ENCODE results near the gene P2RX7. TPM values are rescaled to one million over a fixed set of nuclear protein-coding genes. Genes with fewer than 3 reads are reported as not detected.

Gene P2RX7
- total RNA-seq, 1 donor from 2014 or later, result 0.40 TPM

GRCh38 chr12:121188227-121188626 is 55.6 kb downstream of the P2RX7 start:
- no peak for TF ChIP-seq CTCF (IDR thresholded peaks at IDR 0.05; ENCODE audit: unreplicated experiment)
- H3K4me3 Mint-ChIP-seq, result no peak overlapping the region
- H3K4me1 Mint-ChIP-seq, result no peaks in the 10 kb centered on the region
- peaks cover 7% of the 10 kb centered on the region for H3K9me3 Mint-ChIP-seq
- H3K27me3 Mint-ChIP-seq (ENCODE audit: low read depth), result no peaks in the 10 kb centered on the region
- no peaks in the 10 kb centered on the region for H3K36me3 Mint-ChIP-seq
- no peak overlapping the region for H3K27ac Mint-ChIP-seq
- no peak for DNase-seq (ENCODE audit: low spot score in 2 of 2, unreplicated experiment in 2 of 2)

- Mint-ChIP-seq H3K27me3 (ENCODE audit: low read depth) (no peaks in the 10 kb centered on the region), H3K27ac (no peak overlapping the region), H3K4me3 (no peak overlapping the region), H3K36me3 (no peaks in the 10 kb centered on the region), H3K4me1 (no peaks in the 10 kb centered on the region), H3K9me3 (peaks cover 7% of the 10 kb centered on the region)
- no peak for DNase-seq (ENCODE audit: low spot score in 2 of 2, unreplicated experiment in 2 of 2)
- no peak for TF ChIP-seq CTCF (IDR thresholded peaks at IDR 0.05; ENCODE audit: unreplicated experiment)
Observed at GRCh38 chr12:121189131-121189530, 56.5 kb downstream of the P2RX7 start.

GRCh38 chr12:121189619-121190155 is 57.0 kb downstream of the P2RX7 start:
- Mint-ChIP-seq H3K4me3 (no peak overlapping the region), H3K27me3 (ENCODE audit: low read depth) (no peaks in the 10 kb centered on the region), H3K27ac (no peak overlapping the region)

GRCh38 chr12:121190523-121191031 is 57.9 kb downstream of the P2RX7 start:
- Mint-ChIP-seq H3K27me3 (ENCODE audit: low read depth) (no peaks in the 10 kb centered on the region), H3K9me3 (peaks cover 7% of the 10 kb centered on the region), H3K4me3 (no peak overlapping the region), H3K4me1 (no peaks in the 10 kb centered on the region), H3K27ac (peak overlapping the region; percentile 27), H3K36me3 (no peaks in the 10 kb centered on the region)
- TF ChIP-seq CTCF (IDR thresholded peaks at IDR 0.05; ENCODE audit: unreplicated experiment), result no peak
- DNase-seq (ENCODE audit: low spot score in 2 of 2, unreplicated experiment in 2 of 2), result no peak

More at GRCh38 chr12:121189619-121190155, 57.0 kb downstream of the P2RX7 start:
- no peak for DNase-seq (ENCODE audit: low spot score in 2 of 2, unreplicated experiment in 2 of 2)
- no peak for TF ChIP-seq CTCF (IDR thresholded peaks at IDR 0.05; ENCODE audit: unreplicated experiment)
- Mint-ChIP-seq H3K36me3 (no peaks in the 10 kb centered on the region), H3K4me1 (no peaks in the 10 kb centered on the region), H3K9me3 (peaks cover 7% of the 10 kb centered on the region)

- no peak for DNase-seq (ENCODE audit: low spot score in 2 of 2, unreplicated experiment in 2 of 2)
- Mint-ChIP-seq H3K4me1 (no peaks in the 10 kb centered on the region), H3K36me3 (no peaks in the 10 kb centered on the region), H3K27ac (no peak overlapping the region), H3K9me3 (peaks cover 5% of the 10 kb centered on the region), H3K4me3 (no peak overlapping the region), H3K27me3 (ENCODE audit: low read depth) (no peaks in the 10 kb centered on the region)
- TF ChIP-seq CTCF (IDR thresholded peaks at IDR 0.05; ENCODE audit: unreplicated experiment), result no peak
Observed at GRCh38 chr12:121191151-121191550, 58.5 kb downstream of the P2RX7 start.
